Renal cortex interstitium (tissue), 11 donors: ENCODE measurements around the gene FOXP1. TPM values are rescaled to one million over a fixed set of nuclear protein-coding genes. Genes with fewer than 3 reads are reported as not detected.

Experiments used
- DNase-seq, 11 donors: peaks; one replicate each; pipeline ENCODE4 v3.0.0-alpha.2; 2013; ENCODE audit warnings: low read depth in 9 of 11, low spot score in 4 of 11; ENCODE audit errors: extremely low read depth in 1 of 11
- polyA plus RNA-seq, 3 donors: library from polyadenylated mRNA; unstranded; fragments of 120-200 nt; gene quantifications; one replicate each; pipeline ENCODE4 v1.2.1, GENCODE V29; 2013; ENCODE audit not compliant: insufficient read length in 3 of 3

Gene FOXP1
- polyA plus RNA-seq, 3 donors: 36.8 to 51.7 (median 40.1) TPM

DNA sequence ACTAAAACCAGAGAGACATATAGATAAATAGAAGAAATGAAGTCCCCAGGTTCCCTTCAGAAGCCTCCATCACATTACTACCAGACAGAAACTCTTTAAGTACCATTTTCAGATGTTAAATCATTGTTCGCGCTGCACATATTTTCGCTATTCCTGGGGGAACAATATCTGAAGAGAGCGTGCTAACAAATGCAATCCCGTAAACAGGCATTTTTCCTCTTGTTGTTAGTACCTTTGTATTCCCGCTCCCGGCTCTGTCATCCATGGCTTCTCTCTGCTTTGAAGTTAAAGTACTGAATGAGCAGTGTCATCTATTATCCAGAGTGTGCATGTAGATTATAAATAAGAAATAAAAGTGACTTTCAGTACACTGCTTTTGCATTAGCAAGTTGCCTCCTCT, 412.3 kb downstream of the FOXP1 start:
- DNase-seq: no peak

DNA sequence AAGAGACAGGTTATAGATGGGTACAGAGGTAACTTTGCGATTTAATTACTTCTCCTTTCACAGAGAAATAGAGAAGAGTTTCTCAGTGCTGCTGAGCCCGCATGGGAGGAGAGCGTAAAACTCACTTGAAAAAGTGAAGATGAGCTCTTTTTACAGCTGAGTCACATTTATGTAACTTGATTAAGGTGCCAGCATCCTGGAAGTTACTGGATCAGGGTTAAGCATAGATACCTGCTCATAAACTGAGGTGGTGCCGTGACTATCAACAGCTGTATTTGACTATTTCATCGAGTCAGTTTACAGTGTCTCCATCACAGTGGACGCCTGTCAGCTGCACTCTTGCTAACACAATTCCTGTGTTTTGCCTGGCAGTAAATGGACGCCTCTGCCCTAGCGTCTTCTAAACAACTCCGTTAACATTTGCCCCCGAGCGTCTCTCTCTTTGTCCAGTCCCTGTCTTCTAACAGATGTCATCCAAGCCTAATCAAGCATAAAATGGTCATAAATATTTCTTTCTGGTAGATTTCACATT, 414.6 kb downstream of the FOXP1 start:
- no peak for DNase-seq

DNA sequence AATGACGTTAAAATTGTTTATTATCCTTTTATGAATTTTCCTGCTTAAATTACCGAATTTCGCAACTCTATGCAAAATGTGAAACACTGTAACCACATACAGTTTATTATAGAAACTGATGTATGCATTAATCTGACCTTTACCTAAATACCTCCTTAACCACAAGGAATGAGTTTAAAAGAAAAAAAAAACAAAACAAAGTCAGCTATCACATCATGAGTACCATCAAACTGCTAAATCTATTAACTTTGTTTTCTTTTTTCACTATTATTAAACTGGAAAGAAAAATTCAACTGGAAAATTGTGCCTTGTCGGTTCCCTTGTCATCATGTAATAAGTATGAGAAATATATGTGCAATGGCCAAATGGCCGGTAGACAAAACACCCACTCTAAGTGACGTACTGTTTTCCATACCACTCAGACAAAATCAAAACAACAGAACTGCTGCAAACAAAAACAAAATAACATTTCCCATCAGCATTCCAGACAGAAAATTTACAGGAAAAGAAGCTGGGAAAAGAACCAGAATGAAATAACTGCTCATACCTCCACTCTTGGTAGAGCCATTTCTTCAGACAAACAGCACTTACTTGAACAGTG, 415.3 kb downstream of the FOXP1 start:
- DNase-seq: no peak

DNA sequence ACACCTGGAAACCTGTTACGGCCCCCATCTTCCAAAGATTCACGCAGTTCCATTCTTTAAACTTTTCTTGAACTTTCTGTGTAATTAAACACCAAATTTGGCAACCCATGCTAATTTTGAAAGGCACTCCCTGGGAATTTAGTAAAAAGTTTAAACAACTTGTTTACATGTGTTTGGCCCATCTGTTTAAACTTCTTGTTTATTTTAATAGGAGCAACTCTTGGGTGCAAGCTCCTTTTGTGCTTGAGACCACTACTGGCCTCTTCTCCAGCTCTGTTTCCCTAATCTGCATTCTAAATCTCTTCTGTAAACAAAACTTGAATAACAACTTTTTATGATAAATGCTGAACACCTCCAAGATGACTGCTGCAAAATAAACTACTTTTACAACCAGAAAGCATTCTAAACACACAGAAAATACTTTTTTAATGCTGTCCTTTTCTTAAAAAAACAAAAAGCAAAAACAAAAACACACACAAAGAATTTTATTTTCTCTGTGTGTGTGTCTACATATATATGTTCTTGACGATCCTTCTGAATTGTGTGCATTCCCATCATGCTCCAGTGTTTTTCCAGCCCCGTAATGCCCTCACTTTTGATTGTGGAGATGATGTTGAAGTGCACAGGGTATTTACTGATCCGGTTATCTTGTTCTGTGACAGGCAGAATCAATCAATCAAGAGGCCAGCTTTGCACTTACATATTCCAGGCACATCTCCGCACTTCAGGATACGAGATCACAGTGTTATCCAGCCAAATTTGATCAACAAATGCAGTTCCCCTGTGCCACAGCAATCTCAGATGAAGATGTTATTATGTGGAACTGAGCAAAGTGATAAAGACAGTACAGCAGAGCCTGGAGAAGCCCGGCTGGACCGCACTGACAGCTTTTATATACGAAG, 416.9 kb downstream of the FOXP1 start:
- DNase-seq: no peak

DNA sequence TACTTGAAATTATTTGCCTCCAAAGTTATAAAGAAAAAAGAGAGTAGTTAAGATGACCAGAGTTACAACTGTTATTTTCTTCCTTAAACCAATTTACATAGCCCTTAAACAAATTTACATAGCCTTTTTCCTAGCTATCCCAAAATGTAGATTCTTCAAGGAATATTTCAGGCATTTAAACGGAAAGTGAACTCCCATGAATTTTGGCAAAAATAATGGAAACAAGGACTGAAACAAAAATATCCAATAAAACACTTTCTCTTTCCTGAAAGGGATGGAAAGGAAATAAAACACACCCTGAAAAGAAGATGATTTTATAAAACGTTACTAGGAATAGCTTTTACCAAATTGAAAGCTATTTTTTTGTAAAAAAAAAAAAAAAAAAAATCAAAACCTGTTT, 418.6 kb downstream of the FOXP1 start:
- DNase-seq: no peak

DNA sequence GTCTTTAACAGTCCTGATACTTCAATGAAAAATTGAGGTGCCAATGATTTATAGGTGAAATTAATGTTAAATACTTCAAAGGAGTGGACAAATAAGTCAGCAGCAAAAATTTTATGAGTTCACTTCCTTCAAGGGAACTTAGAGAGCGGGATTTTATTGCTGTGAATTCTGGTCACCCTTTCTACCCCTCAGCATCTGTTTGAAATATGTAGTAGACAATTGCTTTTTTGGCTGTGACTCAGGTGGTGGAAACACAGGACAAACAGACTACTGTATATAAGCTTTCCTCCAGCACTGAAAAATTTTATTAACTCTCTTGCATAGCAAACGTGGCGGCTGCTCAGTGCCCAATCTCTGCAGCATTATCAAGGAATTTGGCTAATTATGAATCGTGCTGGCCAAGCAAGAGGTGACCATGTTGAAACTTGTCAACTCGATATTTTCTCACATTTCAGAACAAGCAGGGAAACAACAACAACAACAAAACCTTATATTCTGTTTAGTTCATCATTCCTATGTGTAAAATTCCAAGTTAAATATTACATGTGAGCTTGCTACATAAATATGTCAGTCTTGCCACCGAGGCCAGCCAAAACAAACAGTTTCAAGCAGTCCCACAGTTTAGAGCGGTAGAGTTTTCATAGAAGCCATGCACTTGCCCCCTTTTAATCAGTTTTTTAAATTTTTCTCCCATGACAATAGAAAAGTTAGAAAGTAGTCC, 420.2 kb downstream of the FOXP1 start:
- DNase-seq: peak in 1 of 11 donors; percentile 45

DNA sequence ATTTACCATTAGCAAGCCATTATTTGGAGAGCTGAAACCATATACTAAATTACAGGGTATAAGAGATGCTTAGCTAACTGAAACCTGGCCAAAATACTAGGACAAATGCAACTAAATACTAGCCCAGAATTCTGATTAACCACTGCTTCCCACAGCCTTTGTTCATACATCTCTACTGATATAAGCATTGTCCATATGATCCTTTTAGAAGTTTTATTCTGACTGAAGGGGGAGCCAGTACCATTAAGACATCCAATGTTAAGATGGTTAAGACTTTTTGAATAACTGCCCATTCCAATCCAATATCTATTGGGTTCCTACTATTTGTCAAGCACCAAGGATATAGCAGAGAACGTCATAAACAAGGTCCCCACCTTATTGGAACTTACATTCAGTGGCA, 421.3 kb downstream of the FOXP1 start:
- DNase-seq: no peak

DNA sequence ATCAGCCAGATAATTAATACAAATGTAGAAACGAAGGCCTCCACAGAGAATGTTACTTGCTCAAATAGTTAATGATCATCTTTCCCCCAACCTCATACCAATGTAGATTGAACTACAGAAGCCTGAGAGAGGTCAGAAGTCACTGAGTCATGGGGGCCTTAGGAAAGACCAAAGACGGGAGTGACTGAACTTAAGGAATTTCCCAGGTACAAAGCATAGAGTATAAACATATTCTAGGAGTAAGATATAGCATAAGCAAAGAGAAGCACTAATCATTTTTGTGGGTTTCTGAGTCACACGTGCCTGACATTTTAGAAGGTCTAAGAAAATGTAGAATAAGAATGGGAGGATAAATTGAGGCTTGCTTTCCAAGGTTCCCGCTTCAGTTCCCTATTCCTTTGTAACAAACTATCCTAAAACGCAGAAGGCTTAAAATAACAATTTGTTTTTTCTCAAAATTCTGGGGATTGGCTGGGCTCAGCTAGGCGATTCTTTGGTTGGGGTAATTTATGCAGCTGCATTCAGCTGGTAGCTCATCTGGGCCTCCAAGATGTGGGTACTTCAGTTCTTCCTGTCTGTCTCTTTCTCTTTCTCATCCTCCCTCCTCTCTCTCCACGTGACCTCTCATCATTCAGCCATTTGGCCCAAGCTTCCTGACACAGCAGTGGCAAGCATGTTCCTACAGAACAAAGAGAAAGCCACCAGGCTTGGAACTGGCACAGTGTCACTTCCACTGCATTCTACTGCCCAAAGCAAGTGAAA, 422.6 kb downstream of the FOXP1 start:
- DNase-seq: no peak

DNA sequence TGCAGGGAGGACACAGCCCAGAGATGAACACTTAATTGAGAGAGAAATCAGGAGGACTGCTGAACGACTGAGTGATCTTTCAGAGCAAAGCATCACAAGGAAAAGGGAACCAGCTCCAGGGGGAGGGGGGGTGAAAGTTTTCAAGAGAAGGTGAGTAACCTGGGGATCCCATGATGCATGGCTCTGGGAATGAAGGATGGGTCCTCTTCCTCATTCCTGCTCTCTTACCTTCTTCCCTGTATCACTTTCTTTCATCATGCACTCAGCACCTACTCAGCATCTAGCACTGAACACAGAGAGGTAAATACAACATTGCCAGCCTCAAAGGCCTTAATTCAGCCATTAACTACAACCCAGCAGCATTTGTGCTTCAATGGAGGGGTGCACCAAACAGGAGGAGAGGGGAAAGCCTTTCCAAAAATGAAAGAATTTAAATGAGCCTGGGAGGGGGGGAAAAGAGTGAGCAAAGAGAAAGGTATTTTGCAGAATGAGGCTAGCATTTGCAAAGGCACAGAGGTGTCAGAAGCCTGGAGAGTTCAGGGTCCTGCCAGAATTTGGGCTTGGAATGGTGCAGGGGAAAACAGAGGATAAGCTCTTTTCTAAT, 427.4 kb downstream of the FOXP1 start:
- no peak for DNase-seq

DNA sequence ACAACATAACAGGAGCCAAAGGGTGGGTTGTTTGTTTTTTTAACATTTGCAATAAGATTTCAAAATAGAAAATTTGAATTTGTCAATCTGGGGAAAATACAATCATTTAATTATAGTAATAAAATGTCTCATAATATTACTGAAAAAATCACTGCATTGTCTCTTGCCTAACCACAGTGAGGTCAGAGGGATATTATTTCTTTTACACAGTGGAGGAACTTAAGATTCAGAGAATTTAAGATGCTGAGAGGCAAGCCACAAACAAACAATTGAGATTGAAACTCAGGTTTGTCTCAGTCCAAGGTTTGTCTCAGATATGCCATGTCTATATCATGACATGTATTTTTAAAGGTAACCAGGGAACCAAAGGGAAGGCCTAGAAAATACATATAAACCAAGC, 428.7 kb downstream of the FOXP1 start:
- DNase-seq: no peak

DNA sequence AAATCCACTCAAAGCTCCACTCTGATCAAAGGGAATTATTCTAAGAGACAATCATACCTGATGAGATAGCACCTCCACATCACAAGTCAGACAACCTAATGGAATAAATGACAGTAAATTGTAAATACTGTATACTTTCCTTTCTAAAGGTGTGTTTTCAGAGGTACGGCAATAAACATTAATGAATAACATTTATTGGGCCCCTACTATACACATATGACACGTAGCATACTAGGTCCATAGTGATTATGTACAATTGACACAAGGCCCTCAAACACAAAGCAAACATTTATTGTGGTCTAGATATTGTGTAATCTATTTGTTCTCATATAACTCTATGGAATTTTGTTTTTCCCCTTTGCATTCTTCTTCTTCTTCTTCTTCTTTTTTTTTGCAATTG, 429.8 kb downstream of the FOXP1 start:
- DNase-seq: no peak

DNA sequence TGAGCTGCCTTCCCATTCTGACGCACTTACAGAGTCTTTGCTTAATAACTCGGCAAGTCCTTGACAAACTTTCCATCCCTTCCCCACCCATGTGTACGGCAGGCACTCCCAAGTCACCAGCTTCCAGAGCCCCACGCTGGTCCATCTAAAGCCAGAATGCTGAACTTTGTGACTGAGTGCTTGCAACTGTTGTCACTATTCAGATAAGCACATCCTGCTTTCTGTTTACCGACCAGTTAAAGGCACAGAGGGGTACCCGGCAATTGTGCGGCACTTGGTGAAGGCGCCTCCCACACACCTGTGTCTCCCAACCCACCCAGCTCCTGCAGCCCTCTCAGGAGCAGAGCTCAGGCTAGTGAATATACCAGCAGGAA, 430.6 kb downstream of the FOXP1 start:
- DNase-seq: no peak

DNA sequence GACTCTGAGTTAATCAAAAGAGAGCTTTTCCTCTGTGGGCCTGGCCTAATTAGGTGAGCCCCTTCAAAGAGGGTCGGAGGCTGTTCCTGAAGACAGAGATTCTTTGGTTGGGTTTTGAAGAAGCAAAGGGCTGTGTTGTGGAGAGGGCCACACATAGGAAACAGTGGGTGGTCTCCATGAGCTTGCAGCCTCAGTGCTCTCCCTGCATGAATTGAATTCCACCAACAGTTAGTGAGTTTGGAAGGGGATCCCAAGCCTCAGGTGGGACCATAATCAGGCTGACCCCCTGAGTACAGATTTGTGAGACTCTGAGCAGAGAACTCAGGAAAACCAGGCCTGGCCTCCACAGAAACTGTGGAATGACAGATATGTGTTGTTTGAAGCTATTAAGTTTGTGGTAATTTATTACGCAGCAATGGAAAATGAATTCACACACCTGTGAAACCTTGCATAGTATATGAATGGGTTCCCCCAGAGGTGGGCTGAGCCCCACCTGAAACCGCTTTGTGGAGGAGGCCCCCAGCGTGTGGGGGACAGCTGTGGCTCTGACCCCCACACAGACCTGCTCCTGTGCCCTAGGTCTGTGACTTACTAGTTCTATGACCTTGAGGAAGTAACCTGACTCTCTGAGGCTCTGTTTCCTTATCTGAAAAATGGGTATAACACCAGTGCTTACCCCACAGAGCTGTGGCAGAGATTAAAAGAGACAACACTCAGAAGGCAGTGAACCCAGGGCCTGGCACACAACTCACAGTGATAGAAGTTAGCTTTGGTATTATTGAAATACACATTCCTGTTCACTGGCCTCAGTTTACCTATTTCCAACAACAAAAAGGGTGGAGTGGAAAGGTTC, 431.3 kb downstream of the FOXP1 start:
- no peak for DNase-seq

DNA sequence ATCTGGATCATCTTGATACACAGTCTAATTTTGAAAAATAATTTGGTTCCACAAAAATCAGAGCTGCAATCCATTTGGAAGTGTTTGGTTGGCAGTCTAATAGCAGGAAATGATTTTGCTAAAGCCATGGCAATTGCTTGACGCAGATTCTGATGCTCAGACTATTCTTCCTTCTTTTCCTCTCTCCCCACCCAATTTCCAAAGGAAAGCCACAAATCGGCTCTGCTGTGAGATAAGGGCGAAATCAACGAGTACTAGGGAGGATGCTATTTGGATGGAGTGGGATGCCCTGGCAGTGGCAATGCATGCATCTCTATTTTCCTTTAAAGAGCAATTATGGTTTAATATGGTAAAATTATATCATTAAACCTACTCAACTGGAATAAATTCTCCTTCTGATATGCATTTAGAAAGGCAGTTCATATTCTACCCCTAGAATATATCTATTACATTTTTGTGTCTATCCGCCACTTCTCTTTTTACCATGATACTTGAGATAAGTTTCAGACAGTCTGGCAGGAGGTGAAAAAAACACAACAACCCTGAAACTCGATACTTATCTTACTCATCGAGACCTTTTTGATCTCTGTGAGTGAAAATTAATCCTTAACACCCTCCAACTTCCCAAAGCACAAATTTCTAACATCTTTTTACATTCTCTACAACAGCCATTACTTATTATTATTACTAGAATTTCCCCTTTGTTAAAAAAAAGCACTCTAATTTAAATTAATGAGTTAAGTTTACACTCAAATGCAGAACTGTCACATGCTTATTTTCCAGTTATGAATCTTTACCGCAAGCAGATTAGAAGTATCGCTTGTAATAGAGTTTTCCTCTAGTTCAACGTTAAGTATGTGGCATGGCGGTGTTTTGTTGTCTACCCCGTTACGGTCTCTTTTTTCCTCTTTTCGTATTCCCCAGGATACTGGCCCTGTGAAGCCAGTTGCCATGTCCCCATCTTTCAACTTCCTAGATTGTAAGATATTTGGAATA, 433.3 kb downstream of the FOXP1 start:
- no peak for DNase-seq

DNA sequence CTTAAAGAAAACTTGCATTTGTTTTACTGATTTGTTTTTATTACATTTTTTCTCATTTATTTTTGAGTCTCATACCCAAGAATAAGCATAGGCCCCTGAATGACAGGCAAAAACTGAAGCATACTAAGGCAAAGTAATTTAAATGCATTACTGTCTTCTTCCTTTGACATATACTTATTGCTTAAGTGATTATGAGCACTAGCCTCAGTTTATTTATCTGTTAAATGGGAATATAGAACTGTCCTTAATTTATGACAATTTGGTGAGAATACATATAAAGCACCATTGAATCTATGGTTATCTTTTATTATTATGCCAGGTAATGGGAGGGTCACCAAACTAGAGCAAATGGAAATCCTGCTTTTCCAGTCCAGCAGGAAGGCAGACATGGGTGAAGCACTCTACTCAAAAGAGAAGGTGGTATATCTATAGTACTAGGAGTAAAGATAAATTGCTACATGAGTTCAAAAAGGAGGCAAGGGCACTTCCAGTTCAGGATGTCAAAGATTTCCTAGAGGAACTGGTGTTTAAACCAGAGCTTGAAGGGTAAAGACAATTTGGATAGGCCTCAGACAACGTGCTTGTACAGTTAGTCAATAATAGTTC, 435.0 kb downstream of the FOXP1 start:
- DNase-seq: no peak

DNA sequence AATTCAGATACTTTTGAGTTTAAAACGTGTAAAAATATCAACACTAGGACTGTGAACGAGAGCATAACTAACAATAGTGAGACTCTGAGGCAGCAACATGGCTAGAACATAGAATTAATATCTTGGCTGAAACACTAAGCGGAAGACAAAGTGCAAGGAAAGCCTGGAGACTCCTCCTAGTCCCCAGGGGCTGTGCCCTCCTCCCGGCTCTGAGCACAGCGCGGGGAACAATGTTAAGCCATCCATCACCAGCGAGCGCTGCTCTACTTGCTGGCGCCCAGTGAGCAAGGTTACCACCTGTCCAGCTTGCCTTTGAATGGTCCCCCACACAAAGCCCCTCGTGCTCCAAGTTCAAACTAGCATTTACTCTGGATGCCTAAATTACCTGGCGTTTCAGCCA, 436.9 kb downstream of the FOXP1 start:
- no peak for DNase-seq
